ENCODE data around the gene TBC1D17. TPM values are rescaled to one million over a fixed set of nuclear protein-coding genes. Genes with fewer than 3 reads are reported as not detected.
"Not testable (repeated sequence)": the region's sequence is repeated elsewhere in the genome, so short reads cannot be mapped to it uniquely, and the experiment has no call there.

Gene TBC1D17
- total RNA-seq, 6 experiments from 2014 or later, result 42.8 to 53.3 (median 46.8) TPM

DNA sequence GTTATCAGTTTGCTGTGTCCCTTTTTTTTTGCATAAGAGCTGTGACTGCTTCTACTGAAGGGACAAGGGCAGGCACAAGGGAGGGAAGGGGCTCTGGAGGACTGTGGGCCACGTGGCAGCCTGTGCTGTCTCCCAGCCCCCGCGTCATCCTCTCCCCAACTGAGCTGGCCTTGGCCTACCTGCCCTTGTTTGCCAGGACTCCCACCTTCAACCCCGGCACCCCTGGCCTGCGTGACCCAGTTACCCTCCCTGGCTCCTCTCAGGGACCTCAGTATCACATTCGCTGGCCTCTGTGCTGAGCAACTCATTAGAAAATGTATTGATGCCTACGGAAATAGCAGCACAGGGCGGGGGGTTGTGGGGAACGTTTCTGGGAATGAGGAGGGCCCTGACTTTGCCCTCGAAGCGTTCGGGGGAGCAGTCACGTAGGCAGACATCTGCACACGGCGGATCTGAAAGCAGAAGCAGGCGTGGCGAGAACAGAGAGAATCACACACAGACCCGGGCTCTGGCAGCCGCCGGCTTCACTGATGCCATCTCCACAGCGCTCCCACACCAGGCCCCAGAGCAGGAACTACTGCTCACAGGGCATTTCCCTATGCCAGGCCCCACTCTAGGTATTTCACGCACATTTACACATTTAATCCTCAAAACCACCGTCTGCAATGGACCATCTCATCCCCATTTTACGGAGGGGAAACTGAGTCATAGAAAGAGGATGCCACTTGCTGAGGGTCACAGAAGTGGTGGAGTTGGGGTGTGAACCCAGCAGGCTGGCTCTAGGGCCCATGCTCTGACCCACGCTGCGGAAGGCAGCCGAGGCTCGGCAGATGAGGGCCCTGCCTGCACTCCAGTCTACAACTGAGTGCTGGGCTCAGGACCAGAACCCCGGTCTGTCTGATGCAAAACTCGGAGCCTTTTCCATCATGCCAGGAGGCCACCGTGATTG lies 45.8 kb downstream of the TBC1D17 start:
- H3K27me3 Mint-ChIP-seq (ENCODE audit: insufficient read depth), result peaks cover 4% of the 10 kb centered on the region; the same call in 1 of the 2 replicates
- no peak overlapping the region for H3K4me3 Mint-ChIP-seq
- H3K4me1 Mint-ChIP-seq (ENCODE audit: low read depth), result peaks cover 31% of the 10 kb centered on the region
- no peak for TF ChIP-seq CTCF (IDR thresholded peaks at IDR 0.05)
- H3K9me3 Mint-ChIP-seq, result peaks cover 4% of the 10 kb centered on the region; the same call in 1 of the 2 replicates
- H3K36me3 Mint-ChIP-seq (ENCODE audit: low read depth), result peaks cover 26% of the 10 kb centered on the region
- DNase-seq, result no peak
- H3K27ac Mint-ChIP-seq, result peak overlapping the region; percentile 87; the same call in 1 of the 2 replicates

DNA sequence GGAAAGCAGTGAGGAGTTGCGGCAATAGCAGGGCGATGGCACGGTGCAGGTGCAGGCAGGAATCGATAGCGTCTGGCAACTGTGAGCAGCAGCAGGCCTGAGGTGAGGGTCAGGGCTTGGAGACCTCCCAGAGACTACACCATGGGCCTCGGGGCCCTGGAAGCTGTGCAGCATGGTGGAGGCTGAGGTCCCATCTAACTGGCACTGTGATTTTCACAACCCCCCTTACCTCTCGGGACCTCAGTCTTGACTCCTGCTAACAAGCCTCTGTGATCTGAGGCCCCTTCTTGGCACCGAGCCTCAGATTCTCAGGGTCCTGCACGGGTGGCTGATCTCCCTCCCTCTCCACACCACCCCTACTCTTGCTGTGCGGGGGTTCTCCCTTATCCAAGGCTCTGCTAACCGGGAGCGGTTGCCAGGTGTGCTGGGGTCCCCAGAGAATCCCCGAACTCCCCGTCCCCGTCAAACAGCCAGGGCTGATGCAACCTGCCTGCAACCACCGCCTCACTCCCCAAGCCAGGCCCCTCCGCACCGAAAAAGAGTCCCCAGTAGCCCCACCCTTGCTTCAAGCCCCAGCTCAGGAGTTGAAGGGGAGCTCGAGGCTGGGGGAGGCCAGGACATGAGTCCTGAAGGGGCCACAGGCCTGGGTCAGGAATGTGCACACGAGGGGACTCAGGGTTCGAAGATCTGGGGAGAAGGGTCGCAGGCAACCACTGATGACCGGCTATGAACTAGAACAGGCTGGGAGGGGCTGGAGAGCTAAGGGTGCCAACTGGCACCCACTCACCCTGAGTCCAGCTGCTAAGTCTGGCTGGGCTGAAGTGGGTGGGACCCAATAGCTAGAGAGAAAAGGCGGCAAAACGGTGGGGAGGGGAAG lies 46.7 kb downstream of the TBC1D17 start:
- no peak for DNase-seq
- peaks cover 34% of the 10 kb centered on the region for H3K36me3 Mint-ChIP-seq (ENCODE audit: low read depth)
- H3K27ac Mint-ChIP-seq, result no peak overlapping the region
- peaks cover 4% of the 10 kb centered on the region; the same call in 1 of the 2 replicates for H3K9me3 Mint-ChIP-seq
- H3K4me1 Mint-ChIP-seq (ENCODE audit: low read depth), result peaks cover 31% of the 10 kb centered on the region
- H3K27me3 Mint-ChIP-seq (ENCODE audit: insufficient read depth), result peaks cover 6% of the 10 kb centered on the region; the same call in 1 of the 2 replicates
- no peak overlapping the region for H3K4me3 Mint-ChIP-seq
- no peak for TF ChIP-seq CTCF (IDR thresholded peaks at IDR 0.05)

DNA sequence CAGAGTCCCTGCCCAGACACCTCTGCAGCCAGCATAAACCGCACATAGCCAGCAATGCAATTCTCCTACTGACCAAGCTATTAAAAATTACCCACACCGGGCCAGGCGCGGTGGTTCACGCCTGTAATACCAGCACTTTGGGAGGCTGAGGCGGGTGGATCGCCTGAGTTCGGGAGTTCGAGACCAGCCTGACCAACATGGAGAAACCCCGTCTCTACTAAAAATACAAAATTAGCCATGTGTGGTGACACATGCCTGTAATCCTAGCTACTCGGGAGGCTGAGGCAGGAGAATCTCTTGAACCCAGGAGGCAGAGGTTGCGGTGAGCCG lies 47.3 kb downstream of the TBC1D17 start:
- not testable (repeated sequence) for H3K27ac Mint-ChIP-seq
- H3K4me1 Mint-ChIP-seq (ENCODE audit: low read depth), result peaks cover 33% of the 10 kb centered on the region

DNA sequence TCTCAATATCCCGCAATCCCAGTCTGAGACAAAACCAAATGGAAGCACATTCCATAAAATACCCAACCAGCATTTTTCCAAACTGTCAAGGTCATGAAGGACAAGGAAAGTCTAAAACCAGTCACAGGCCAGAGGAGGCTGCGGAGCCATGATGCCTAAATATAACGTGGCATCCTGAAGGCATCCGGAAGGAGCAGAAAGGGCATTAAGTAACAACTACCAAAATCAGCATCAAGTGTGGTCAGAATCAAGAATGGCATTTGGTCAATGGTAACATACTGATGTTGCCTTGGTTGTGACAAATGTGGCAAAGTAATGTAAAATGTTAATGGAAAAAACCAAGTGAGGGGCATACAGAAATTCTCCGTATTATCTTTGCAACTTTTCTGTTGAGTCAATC lies 48.0 kb downstream of the TBC1D17 start:
- no peak for TF ChIP-seq CTCF (IDR thresholded peaks at IDR 0.05)
- peaks cover 11% of the 10 kb centered on the region; the same call in 1 of the 2 replicates for H3K27me3 Mint-ChIP-seq (ENCODE audit: insufficient read depth)
- no peak overlapping the region for H3K27ac Mint-ChIP-seq
- DNase-seq, result no peak
- H3K36me3 Mint-ChIP-seq (ENCODE audit: low read depth), result peaks cover 42% of the 10 kb centered on the region
- H3K4me3 Mint-ChIP-seq, result no peak overlapping the region
- H3K9me3 Mint-ChIP-seq, result peaks cover 8% of the 10 kb centered on the region; the same call in 1 of the 2 replicates
- peaks cover 39% of the 10 kb centered on the region for H3K4me1 Mint-ChIP-seq (ENCODE audit: low read depth)

More for the DNA sequence above, 47.3 kb downstream of the TBC1D17 start:
- peaks cover 11% of the 10 kb centered on the region; the same call in 1 of the 2 replicates for H3K27me3 Mint-ChIP-seq (ENCODE audit: insufficient read depth)
- H3K36me3 Mint-ChIP-seq (ENCODE audit: low read depth), result peaks cover 36% of the 10 kb centered on the region
- not testable (repeated sequence) for H3K9me3 Mint-ChIP-seq, H3K4me3 Mint-ChIP-seq, DNase-seq

- TF ChIP-seq CTCF (IDR thresholded peaks at IDR 0.05), result no peak
- H3K27ac Mint-ChIP-seq, result no peak overlapping the region
- H3K36me3 Mint-ChIP-seq (ENCODE audit: low read depth), result peaks cover 49% of the 10 kb centered on the region
- peaks cover 11% of the 10 kb centered on the region; the same call in 1 of the 2 replicates for H3K27me3 Mint-ChIP-seq (ENCODE audit: insufficient read depth)
- H3K9me3 Mint-ChIP-seq, result peaks cover 8% of the 10 kb centered on the region; the same call in 1 of the 2 replicates
- H3K4me3 Mint-ChIP-seq, result no peak overlapping the region
- H3K4me1 Mint-ChIP-seq (ENCODE audit: low read depth), result peaks cover 39% of the 10 kb centered on the region
- DNase-seq, result no peak
Observed at GRCh38 chr19:49926515-49926914, 49.0 kb downstream of the TBC1D17 start.

Data from HFFc6 (cell line).